ENCODE data around the gene PASK. TPM values are rescaled to one million over a fixed set of nuclear protein-coding genes. Genes with fewer than 3 reads are reported as not detected.
"Not testable (repeated sequence)": the region's sequence is repeated elsewhere in the genome, so short reads cannot be mapped to it uniquely, and the experiment has no call there.

Gene PASK
- 1 to 10 TPM; 4.1 to 8.1 (median 5.9) TPM for total RNA-seq

DNA sequence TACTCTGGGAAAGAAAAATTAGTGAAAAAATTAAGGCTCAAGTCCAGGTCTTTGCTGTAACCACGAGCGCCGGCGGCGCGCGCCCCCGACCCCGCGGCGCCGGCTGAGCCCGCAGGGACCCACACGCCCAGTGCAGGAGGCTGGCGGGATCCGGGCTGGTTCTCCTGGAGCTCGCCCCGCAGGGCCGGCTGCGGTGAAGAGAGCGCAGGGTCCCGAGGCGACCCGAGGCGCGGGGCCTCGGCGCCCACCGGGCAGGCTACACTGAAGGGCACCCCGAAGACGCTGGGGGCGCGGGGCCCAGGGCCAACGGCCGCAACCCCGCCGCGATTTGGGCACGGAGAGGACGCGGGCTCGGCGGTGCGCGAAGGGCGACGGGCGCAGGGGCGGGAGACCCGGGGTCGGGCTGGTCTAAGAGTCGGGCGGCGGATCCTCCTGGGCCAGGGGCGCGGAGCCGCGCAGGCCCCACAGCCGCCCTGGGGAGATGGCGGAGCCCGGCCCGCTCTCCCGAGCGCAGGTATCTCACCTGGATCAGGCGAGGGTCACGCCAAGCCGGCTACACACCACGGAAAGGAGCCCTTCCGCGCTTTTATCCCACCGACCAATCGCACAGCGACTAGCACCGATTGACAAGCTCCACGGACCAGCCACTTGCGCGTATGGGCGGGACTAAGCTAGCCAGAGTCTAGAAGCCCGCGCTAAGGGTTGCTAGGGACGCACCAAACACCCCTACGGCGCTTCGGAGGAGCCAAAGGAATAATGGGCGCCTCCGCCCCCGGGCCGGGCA lies at the start of gene PASK:
PASK (minus strand) TSS at position 582 of the 784 bp plus-strand sequence. CDS start 6,440 bp downstream, outside the sequence.
- H3K9me3 ChIP-seq = no peaks in the 10 kb centered on the region
- peaks cover 0 to 12% (median 0%) of the 10 kb centered on the region in 3 donors for H3K36me3 ChIP-seq
- H3K27me3 ChIP-seq = no peaks in the 10 kb centered on the region
- peak within 1 kb of the TSS; percentile 70 to 92 (median 86) for H3K4me3 ChIP-seq
- 0 to 2% methylated on average over 51 to 54 of the region's 88 CpGs for WGBS, 2 donors
- peak; percentile 84 to 91 for DNase-seq (ENCODE audit: low spot score in 2 of 2)
- H3K27ac ChIP-seq = peak within 1 kb of the TSS; percentile 58 to 92 (median 84)
- TF ChIP-seq, protein P1, sequence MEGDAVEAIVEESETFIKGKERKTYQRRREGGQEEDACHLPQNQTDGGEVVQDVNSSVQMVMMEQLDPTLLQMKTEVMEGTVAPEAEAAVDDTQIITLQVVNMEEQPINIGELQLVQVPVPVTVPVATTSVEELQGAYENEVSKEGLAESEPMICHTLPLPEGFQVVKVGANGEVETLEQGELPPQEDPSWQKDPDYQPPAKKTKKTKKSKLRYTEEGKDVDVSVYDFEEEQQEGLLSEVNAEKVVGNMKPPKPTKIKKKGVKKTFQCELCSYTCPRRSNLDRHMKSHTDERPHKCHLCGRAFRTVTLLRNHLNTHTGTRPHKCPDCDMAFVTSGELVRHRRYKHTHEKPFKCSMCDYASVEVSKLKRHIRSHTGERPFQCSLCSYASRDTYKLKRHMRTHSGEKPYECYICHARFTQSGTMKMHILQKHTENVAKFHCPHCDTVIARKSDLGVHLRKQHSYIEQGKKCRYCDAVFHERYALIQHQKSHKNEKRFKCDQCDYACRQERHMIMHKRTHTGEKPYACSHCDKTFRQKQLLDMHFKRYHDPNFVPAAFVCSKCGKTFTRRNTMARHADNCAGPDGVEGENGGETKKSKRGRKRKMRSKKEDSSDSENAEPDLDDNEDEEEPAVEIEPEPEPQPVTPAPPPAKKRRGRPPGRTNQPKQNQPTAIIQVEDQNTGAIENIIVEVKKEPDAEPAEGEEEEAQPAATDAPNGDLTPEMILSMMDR (IDR thresholded peaks at IDR 0.05) = peak in 1 of 5 experiments; percentile 5
- no peak for TF ChIP-seq POLR2A (IDR thresholded peaks at IDR 0.05)
- TF ChIP-seq EP300 (IDR thresholded peaks at IDR 0.05) = peak in 1 of 2 donors; percentile 46
- peaks cover 0 to 25% (median 12%) of the 10 kb centered on the region in 4 donors for H3K4me1 ChIP-seq

DNA sequence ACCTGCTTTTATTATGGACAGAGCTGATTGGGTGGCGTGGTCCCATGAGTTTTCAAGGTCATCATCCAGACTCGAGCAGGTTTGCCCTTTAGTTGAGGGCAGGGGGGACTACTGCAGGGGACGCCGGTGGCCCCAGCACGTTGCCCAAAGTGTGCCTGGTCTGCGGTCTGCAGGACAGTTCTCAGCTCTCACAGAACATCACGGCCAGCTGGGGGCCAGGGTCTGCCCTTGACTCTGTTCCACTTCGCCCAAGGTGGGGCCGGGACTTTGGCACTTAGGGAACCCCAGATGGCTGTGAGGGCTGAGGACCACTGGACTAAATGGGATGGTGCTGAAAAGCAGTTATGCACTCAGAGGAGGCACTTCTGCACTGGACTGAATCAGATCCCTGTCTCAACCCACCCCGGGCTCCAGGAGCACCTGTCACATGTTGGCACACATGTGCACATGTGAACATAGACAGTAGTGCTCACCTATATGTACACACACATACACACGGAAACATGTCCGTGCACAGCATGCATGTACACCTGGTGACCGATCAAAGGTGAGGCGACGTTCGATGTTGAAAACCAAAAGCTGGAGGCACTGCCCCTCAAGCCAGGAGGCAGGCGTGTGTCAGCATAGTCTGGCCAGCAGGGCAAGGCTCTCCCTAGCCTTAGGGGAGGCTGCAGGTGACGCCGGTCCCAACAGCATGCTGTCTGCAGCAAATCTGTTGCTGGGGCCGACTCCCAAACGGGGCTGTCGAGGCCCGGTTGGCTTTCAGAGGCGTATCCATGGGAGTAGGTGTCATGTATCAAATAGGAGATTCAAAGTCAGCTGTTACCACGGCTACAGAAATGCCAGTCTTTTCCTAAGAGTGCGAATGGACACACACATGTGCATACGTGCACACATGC lies 49.4 kb upstream of the PASK start:
- 71 to 76% methylated on average over 18 to 24 of the region's 27 CpGs for WGBS, 2 donors
- Histone ChIP-seq H3K36me3 (no peaks in the 10 kb centered on the region), H3K27me3 (no peaks in the 10 kb centered on the region), H3K9me3 (no peaks in the 10 kb centered on the region), H3K4me1 (no peaks in the 10 kb centered on the region), H3K4me3 (no peak overlapping the region), H3K27ac (no peak overlapping the region)
- no peak for DNase-seq (ENCODE audit: low spot score in 2 of 2)
- TF ChIP-seq, protein P1 (IDR thresholded peaks at IDR 0.05) = no peak
- TF ChIP-seq EP300 (IDR thresholded peaks at IDR 0.05) (no peak), POLR2A (IDR thresholded peaks at IDR 0.05) (no peak)

DNA sequence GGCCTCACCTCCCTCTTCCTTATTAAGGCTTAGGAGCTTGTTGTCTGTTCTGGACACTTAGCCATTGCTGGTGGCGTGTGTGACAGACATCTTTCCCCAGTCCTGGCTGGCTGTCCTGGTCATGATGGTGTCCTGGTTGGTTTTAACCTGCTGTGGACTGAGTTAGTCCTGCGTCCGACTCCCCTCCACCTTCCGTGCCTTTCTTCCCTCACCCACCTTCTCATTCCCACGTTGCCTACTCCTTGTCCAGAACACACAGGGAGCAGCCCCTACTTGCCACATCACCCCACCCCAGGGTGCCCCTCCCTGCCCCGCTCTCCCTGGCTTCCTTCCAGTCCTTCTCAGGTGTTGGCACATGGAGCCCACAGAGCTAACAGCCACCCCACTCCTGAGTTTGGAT lies 48.7 kb upstream of the PASK start:
- H3K27ac ChIP-seq = no peak overlapping the region
- DNase-seq (ENCODE audit: low spot score in 2 of 2) = no peak
- TF ChIP-seq POLR2A (IDR thresholded peaks at IDR 0.05) (no peak), EP300 (IDR thresholded peaks at IDR 0.05) (no peak)
- TF ChIP-seq, protein P1 (IDR thresholded peaks at IDR 0.05) = no peak
- 91 to 94% methylated on average over 6 of the region's 6 CpGs for WGBS, 2 donors
- H3K4me1 ChIP-seq = no peaks in the 10 kb centered on the region
- no peaks in the 10 kb centered on the region for H3K9me3 ChIP-seq
- no peak overlapping the region for H3K4me3 ChIP-seq
- H3K36me3 ChIP-seq = no peaks in the 10 kb centered on the region
- no peaks in the 10 kb centered on the region for H3K27me3 ChIP-seq

DNA sequence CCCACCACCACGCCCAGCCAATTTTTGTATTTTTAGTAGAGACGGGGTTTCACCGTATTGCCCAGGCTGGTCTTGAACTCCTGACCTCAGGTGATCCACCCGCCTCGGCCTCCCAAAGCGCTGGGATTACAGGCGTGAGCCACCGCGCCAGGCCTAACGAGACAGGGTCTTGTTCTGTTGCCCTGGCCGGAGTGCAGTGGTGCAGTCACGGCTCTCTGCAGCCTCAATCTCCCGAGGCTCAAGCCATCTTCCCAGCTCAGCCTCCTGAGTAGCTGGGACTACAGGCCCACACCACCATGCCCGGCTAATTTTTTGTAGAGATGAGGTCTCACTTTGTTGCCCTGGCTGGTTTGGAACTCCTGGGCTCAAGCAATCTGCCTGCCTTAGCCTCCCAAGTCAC lies 48.0 kb upstream of the PASK start:
- H3K27ac ChIP-seq; H3K9me3 ChIP-seq; H3K27me3 ChIP-seq; H3K4me3 ChIP-seq; H3K4me1 ChIP-seq; H3K36me3 ChIP-seq; DNase-seq (ENCODE audit: low spot score in 2 of 2): not testable (repeated sequence)
- 94 to 98% methylated on average over 14 of the region's 14 CpGs for WGBS, 2 donors

DNA sequence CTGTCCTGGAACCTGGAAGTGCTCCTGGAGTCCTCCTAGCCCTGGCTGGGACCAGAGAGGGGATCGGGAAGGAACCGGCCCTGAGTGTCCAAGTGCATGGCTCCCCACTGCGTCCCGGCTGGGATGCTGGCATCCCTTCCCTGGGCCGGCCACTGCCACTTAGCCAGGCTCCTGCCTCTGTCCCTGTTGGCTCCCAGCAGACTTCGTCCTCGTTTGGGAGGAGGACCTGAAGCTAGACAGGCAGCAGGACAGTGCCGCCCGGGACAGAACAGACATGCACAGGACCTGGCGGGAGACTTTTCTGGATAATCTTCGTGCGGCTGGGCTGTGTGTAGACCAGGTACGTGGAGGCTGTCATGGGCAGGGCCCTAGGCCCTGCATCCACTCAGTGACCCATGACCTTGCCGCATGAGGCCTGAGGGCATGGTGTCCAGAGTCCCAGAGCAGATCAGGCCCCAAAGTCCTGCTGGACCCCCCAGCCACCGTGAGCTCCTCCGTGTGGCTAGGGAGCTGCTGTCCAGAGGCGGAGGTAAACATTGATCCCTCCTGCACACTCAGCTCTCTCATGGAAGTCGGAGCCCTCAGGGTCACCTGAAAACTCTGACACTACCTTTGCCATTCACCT lies 46.3 kb upstream of the PASK start:
- Histone ChIP-seq H3K9me3 (no peaks in the 10 kb centered on the region), H3K27me3 (no peaks in the 10 kb centered on the region), H3K36me3 (no peaks in the 10 kb centered on the region), H3K27ac (no peak overlapping the region), H3K4me1 (no peaks in the 10 kb centered on the region), H3K4me3 (no peak overlapping the region)
- DNase-seq (ENCODE audit: low spot score in 2 of 2) = no peak
- WGBS, 2 donors = 83 to 87% methylated on average over 16 to 18 of the region's 18 CpGs
- no peak for TF ChIP-seq EP300 (IDR thresholded peaks at IDR 0.05)
- TF ChIP-seq, protein P1 (IDR thresholded peaks at IDR 0.05) = no peak
- no peak for TF ChIP-seq POLR2A (IDR thresholded peaks at IDR 0.05)

Data from tibial nerve (tissue), 4 donors.